Adrenal gland (tissue), 5 donors: ENCODE data around the gene DACT2.

ENCODE experiments used
- CTCF ChIP-seq, 6 experiments: fragments of 450-650 bp in 4 of 6; fragments of 200-600 bp in 2 of 6; sonication (generic) in 1 of 6; IDR thresholded peaks; 1 replicate in 5 of 6; 2 replicates in 1 of 6; pipeline versions ENCODE4 v1.5.1 to v1.8.0; 2016 to 2021; ENCODE audit warnings: antibody characterized with exemption in 6 of 6, mild to moderate bottlenecking in 2 of 6, moderate library complexity in 1 of 6
- POLR2A ChIP-seq, 2 donors: fragments of 450-650 bp; IDR thresholded peaks; one replicate each; pipeline ENCODE4 v1.6.1; 2017; ENCODE audit warnings: antibody characterized with exemption in 2 of 2, mild to moderate bottlenecking in 2 of 2, moderate library complexity in 1 of 2
- donor health status: DM: no; HTN: no; CAD: no.

GRCh38 chr6:168263351-168263905, 56.1 kb downstream of the DACT2 start:
- TF ChIP-seq CTCF (IDR thresholded peaks at IDR 0.05): no peak
- TF ChIP-seq POLR2A (IDR thresholded peaks at IDR 0.05): no peak
